AG04450 (cell line): ENCODE data around the gene ERFL. TPM values are rescaled to one million over a fixed set of nuclear protein-coding genes. Genes with fewer than 3 reads are reported as not detected.

Experiments
- CTCF ChIA-PET: fragments of 300-600, 350-600 bp; formaldehyde crosslinking; extraction: SDS; loops from one replicate; lab custom pipeline; 2022; ENCODE audit warnings: antibody characterized with exemption, inconsistent platforms; lab: Charles Lee
- POLR2A ChIA-PET: fragments of 350-600 bp; formaldehyde crosslinking; extraction: SDS; loops from one replicate; lab custom pipeline; 2021; ENCODE audit warnings: antibody characterized with exemption, inconsistent platforms; lab: Yijun Ruan, JAX
- DNase-seq: peaks from one replicate; pipeline ENCODE4 v3.0.0-alpha.2; 2011; ENCODE audit warnings: low read depth, low spot score
- H3K27ac ChIP-seq: one replicate; pipeline ENCODE4 v1.5.1; 2012; ENCODE audit warnings: low read depth, low read length, control low read depth
- H3K27me3 ChIP-seq: one replicate; pipeline ENCODE4 v1.6.0; 2012; ENCODE audit warnings: low read length; ENCODE audit not compliant: control insufficient read depth, insufficient read depth
- H3K4me3 ChIP-seq: 2 replicates; pipeline ENCODE4 v1.5.1; 2011; ENCODE audit warnings: mild to moderate bottlenecking, low read depth, low read length, control low read depth
- H3K9me3 ChIP-seq: 2 replicates; pipeline ENCODE4 v1.5.1; 2012; ENCODE audit warnings: low read length; ENCODE audit not compliant: control insufficient read depth, insufficient read depth
- CTCF ChIP-seq: IDR thresholded peaks from 2 replicates; pipeline ENCODE4 v1.5.1; 2011; ENCODE audit warnings: low read depth, low read length, control low read depth, inconsistent platforms
- polyA plus RNA-seq: library from polyadenylated mRNA; depleted of rRNA; stranded (reverse); fragments of >200 nt; gene quantifications from 2 replicates; pipeline ENCODE4 v1.2.3, GENCODE V29; 2011

ERFL gene
- polyA plus RNA-seq, 1 experiment: not detected

GRCh38 chr19:41937525-41938468 is 9.5 kb upstream of the ERFL start:
- no peak overlapping the region for H3K27ac ChIP-seq
- no peak for DNase-seq
- TF ChIP-seq CTCF: no peak
- ChIA-PET POLR2A (interaction anchor here (0.5 to 1.0 kb wide), 4 partner anchors 15 to 72 kb away, joined by 3 to 4 read pairs (median 4); no protein-coding TSS in a partner anchor), CTCF (interaction anchor here (0.7 to 1.1 kb wide), 2 partner anchors 9 to 15 kb away, joined by 3 read pairs; no protein-coding TSS in a partner anchor)
- H3K9me3 ChIP-seq: no peaks in the 10 kb centered on the region
- no peak overlapping the region for H3K4me3 ChIP-seq
- H3K27me3 ChIP-seq: peaks cover 49% of the 10 kb centered on the region

- CTCF ChIA-PET: interaction anchor here (1.1 kb wide), 1 partner anchor 15 kb away, joined by 3 read pairs; no protein-coding TSS in a partner anchor
- no peak overlapping the region for H3K27ac ChIP-seq
These were observed 8.7 kb upstream of the ERFL start for GRCh38 chr19:41936961-41937360.

GRCh38 chr19:41936416-41936850 is 8.2 kb upstream of the ERFL start:
- H3K4me3 ChIP-seq: no peak overlapping the region
- H3K9me3 ChIP-seq: peaks cover 4% of the 10 kb centered on the region; the same call in 1 of the 2 replicates
- no peak overlapping the region for H3K27ac ChIP-seq
- CTCF ChIA-PET: interaction anchor here (1.1 kb wide), 1 partner anchor 16 kb away, joined by 3 read pairs; no protein-coding TSS in a partner anchor
- POLR2A ChIA-PET: interaction anchor here (1.0 kb wide), 1 partner anchor 52 kb away, joined by 4 read pairs; no protein-coding TSS in a partner anchor
- peaks cover 61% of the 10 kb centered on the region for H3K27me3 ChIP-seq
- TF ChIP-seq CTCF: no peak
- DNase-seq: no peak

More at GRCh38 chr19:41936961-41937360, 8.7 kb upstream of the ERFL start:
- Histone ChIP-seq H3K4me3 (no peak overlapping the region), H3K27me3 (peaks cover 57% of the 10 kb centered on the region), H3K9me3 (peaks cover 4% of the 10 kb centered on the region; the same call in 1 of the 2 replicates)
- no peak for TF ChIP-seq CTCF
- POLR2A ChIA-PET: interaction anchor here (0.5 to 1.0 kb wide), 2 partner anchors 53 to 71 kb away, joined by 4 read pairs; no protein-coding TSS in a partner anchor
- DNase-seq: no peak

- no peak overlapping the region for H3K4me3 ChIP-seq
- H3K9me3 ChIP-seq: peaks cover 4% of the 10 kb centered on the region; the same call in 1 of the 2 replicates
- H3K27me3 ChIP-seq: peaks cover 64% of the 10 kb centered on the region
- CTCF ChIA-PET: no interaction called here
- no peak for TF ChIP-seq CTCF
- no peak overlapping the region for H3K27ac ChIP-seq
- POLR2A ChIA-PET: no interaction called here
- DNase-seq: no peak
These were observed 7.6 kb upstream of the ERFL start for GRCh38 chr19:41935760-41936415.
